Measurements from ENCODE around the gene LRP8. TPM values are rescaled to one million over a fixed set of nuclear protein-coding genes. Genes with fewer than 3 reads are reported as not detected.

LRP8 gene
- polyA plus RNA-seq, 1 donor (not counting 4 experiments of a cell fraction or from before 2014, with no cell fraction given) = 31.0 TPM

DNA sequence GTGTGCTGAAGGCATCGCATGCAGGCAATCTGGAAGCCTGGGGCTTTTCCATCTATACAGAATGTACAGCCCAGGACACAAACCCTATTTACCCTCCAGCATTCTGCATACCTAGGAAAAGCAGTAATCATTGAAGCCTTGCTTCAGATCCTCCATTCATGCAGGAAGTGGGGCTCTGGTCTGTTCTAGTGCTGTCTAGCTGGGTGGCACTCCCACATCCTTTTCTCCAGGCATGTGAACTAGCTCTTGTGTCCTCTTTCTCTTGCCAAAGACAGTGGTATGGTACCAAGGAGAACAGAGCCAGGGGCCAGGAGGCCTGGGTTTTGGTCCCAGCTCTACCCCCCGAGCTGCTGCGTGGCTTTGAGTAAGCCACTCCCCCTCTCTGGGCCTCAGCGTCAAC lies 21.7 kb downstream of the LRP8 start:
- Histone ChIP-seq H4K20me1 (ENCODE audit: control insufficient read depth, extremely low read depth, insufficient read depth, low read length) (no peaks in the 10 kb centered on the region), H3K4me1 (ENCODE audit: control insufficient read depth, extremely low read depth, insufficient read depth, low read length) (peaks cover 9% of the 10 kb centered on the region), H3K9me1 (ENCODE audit: control insufficient read depth, extremely low read depth, insufficient read depth, low read length) (no peaks in the 10 kb centered on the region), H3K79me2 (ENCODE audit: control insufficient read depth, insufficient read depth, low read length) (peaks cover 40% of the 10 kb centered on the region), H3K4me2 (ENCODE audit: control insufficient read depth, extremely low read depth, insufficient read depth, low read depth, low read length) (no peak overlapping the region), H3K9me3 (ENCODE audit: control insufficient read depth, low read depth, low read length) (no peaks in the 10 kb centered on the region), H3K4me3 (ENCODE audit: control insufficient read depth in 2 of 3, extremely low read depth in 1 of 3, insufficient read depth in 2 of 3, low read depth in 1 of 3, low read length in 3 of 3) (no peak overlapping the region), H3K9ac (ENCODE audit: control insufficient read depth, extremely low read depth, insufficient read depth, low read length) (no peak overlapping the region), H3K27ac (ENCODE audit: control insufficient read depth, insufficient read depth, low read length) (no peak overlapping the region), H2AFZ (ENCODE audit: control insufficient read depth, low read length) (no peak overlapping the region), H3K27me3 (ENCODE audit: control insufficient read depth, extremely low read depth, insufficient read depth, low read length) (no peaks in the 10 kb centered on the region), H3K36me3 (ENCODE audit: control insufficient read depth in 2 of 2, extremely low read depth in 1 of 2, insufficient read depth in 2 of 2, low read length in 2 of 2) (peaks cover 0 to 14% of the 10 kb centered on the region in 2 experiments)
- TF ChIP-seq EZH2 (IDR thresholded peaks at IDR 0.05; ENCODE audit: low read length) = no peak
- TF ChIP-seq, protein P1, sequence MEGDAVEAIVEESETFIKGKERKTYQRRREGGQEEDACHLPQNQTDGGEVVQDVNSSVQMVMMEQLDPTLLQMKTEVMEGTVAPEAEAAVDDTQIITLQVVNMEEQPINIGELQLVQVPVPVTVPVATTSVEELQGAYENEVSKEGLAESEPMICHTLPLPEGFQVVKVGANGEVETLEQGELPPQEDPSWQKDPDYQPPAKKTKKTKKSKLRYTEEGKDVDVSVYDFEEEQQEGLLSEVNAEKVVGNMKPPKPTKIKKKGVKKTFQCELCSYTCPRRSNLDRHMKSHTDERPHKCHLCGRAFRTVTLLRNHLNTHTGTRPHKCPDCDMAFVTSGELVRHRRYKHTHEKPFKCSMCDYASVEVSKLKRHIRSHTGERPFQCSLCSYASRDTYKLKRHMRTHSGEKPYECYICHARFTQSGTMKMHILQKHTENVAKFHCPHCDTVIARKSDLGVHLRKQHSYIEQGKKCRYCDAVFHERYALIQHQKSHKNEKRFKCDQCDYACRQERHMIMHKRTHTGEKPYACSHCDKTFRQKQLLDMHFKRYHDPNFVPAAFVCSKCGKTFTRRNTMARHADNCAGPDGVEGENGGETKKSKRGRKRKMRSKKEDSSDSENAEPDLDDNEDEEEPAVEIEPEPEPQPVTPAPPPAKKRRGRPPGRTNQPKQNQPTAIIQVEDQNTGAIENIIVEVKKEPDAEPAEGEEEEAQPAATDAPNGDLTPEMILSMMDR (optimal IDR thresholded peaks at IDR 0.05 in 1 of 3, IDR thresholded peaks at IDR 0.05 in 1 of 3, conservative IDR thresholded peaks at IDR 0.05 in 1 of 3; ENCODE audit: extremely low read depth in 1 of 3, insufficient read depth in 2 of 3, low read length in 3 of 3) = no peak
- DNase-seq (ENCODE audit: low read depth, low spot score) = no peak
- FAIRE-seq = peak; percentile 62
- dilution Hi-C loops (cut with MboI; ENCODE audit: extremely low pct_ligation_motif_present, low sequenced_read_pairs) = no loop called here

GRCh38 chr1:53305650-53306049 lies 22.2 kb downstream of the LRP8 start:
- Histone ChIP-seq H3K36me3 (ENCODE audit: control insufficient read depth in 2 of 2, extremely low read depth in 1 of 2, insufficient read depth in 2 of 2, low read length in 2 of 2) (peaks cover 0 to 14% of the 10 kb centered on the region in 2 experiments), H3K4me3 (ENCODE audit: control insufficient read depth in 2 of 3, extremely low read depth in 1 of 3, insufficient read depth in 2 of 3, low read depth in 1 of 3, low read length in 3 of 3) (no peak overlapping the region), H4K20me1 (ENCODE audit: control insufficient read depth, extremely low read depth, insufficient read depth, low read length) (no peaks in the 10 kb centered on the region), H3K9me3 (ENCODE audit: control insufficient read depth, low read depth, low read length) (no peaks in the 10 kb centered on the region), H3K27me3 (ENCODE audit: control insufficient read depth, extremely low read depth, insufficient read depth, low read length) (no peaks in the 10 kb centered on the region), H3K4me1 (ENCODE audit: control insufficient read depth, extremely low read depth, insufficient read depth, low read length) (peaks cover 9% of the 10 kb centered on the region), H3K4me2 (ENCODE audit: control insufficient read depth, extremely low read depth, insufficient read depth, low read depth, low read length) (no peak overlapping the region), H3K79me2 (ENCODE audit: control insufficient read depth, insufficient read depth, low read length) (peaks cover 43% of the 10 kb centered on the region), H3K9ac (ENCODE audit: control insufficient read depth, extremely low read depth, insufficient read depth, low read length) (no peak overlapping the region), H3K9me1 (ENCODE audit: control insufficient read depth, extremely low read depth, insufficient read depth, low read length) (no peaks in the 10 kb centered on the region), H2AFZ (ENCODE audit: control insufficient read depth, low read length) (no peak overlapping the region), H3K27ac (ENCODE audit: control insufficient read depth, insufficient read depth, low read length) (no peak overlapping the region)
- no peak for FAIRE-seq
- DNase-seq (ENCODE audit: low read depth, low spot score) = no peak
- TF ChIP-seq, protein P1 (optimal IDR thresholded peaks at IDR 0.05 in 1 of 3, IDR thresholded peaks at IDR 0.05 in 1 of 3, conservative IDR thresholded peaks at IDR 0.05 in 1 of 3; ENCODE audit: extremely low read depth in 1 of 3, insufficient read depth in 2 of 3, low read length in 3 of 3) = no peak
- TF ChIP-seq EZH2 (IDR thresholded peaks at IDR 0.05; ENCODE audit: low read length) = no peak
- dilution Hi-C loops (cut with MboI; ENCODE audit: extremely low pct_ligation_motif_present, low sequenced_read_pairs) = no loop called here
